Testis (tissue), 2 donors: ENCODE measurements around the gene OR2M4.

Experiments
- POLR2A ChIP-seq: fragments of 450-650 bp; IDR thresholded peaks from one replicate; pipeline ENCODE4 v1.6.1; 2017; ENCODE audit warnings: antibody characterized with exemption, mild to moderate bottlenecking, moderate library complexity
- TF ChIP-seq, protein P1 (sequence below), 3 experiments: fragments of 450-650 bp in 2 of 3; fragments of 200-600 bp in 1 of 3; sonication (generic) in 1 of 3; IDR thresholded peaks; one replicate each; pipeline ENCODE4 v1.5.1; 2016 to 2019; ENCODE audit warnings: antibody characterized with exemption in 3 of 3, mild to moderate bottlenecking in 2 of 3, moderate library complexity in 1 of 3

DNA sequence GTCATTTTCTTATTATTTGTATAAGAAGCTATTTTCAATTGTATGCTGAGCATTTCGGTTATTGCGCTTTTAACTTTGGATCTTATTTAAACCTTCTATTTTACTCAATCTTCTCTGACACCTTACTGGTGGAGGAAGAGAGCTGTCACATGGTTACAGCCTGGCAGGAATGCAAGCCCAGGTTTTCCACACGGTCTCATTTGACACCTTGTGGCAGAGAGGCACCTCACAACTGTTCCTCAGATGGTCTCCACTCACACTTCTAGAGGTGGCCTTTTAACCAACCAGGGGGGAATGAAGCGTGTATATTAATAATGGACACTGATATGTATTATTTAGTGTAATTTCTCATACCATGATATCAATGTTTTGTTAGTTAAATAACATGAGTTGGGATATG is 37.0 kb downstream of the OR2M4 start:
- TF ChIP-seq, protein P1, sequence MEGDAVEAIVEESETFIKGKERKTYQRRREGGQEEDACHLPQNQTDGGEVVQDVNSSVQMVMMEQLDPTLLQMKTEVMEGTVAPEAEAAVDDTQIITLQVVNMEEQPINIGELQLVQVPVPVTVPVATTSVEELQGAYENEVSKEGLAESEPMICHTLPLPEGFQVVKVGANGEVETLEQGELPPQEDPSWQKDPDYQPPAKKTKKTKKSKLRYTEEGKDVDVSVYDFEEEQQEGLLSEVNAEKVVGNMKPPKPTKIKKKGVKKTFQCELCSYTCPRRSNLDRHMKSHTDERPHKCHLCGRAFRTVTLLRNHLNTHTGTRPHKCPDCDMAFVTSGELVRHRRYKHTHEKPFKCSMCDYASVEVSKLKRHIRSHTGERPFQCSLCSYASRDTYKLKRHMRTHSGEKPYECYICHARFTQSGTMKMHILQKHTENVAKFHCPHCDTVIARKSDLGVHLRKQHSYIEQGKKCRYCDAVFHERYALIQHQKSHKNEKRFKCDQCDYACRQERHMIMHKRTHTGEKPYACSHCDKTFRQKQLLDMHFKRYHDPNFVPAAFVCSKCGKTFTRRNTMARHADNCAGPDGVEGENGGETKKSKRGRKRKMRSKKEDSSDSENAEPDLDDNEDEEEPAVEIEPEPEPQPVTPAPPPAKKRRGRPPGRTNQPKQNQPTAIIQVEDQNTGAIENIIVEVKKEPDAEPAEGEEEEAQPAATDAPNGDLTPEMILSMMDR (IDR thresholded peaks at IDR 0.05) = no peak
- no peak for TF ChIP-seq POLR2A
